H9 (cell line): Measurements from ENCODE around the gene ST6GALNAC3. TPM values are rescaled to one million over a fixed set of nuclear protein-coding genes. Genes with fewer than 3 reads are reported as not detected.

ENCODE experiments used
- DNase-seq: peaks from one replicate; pipeline ENCODE4 v3.0.0-alpha.2; 2017
- H2AFZ ChIP-seq: one replicate; pipeline ENCODE4 v1.6.1; 2013; ENCODE audit warnings: mild to moderate bottlenecking, low read length, control low read depth, moderate library complexity
- H2AK5ac ChIP-seq: 2 replicates; pipeline ENCODE4 v1.6.1; 2013; ENCODE audit warnings: low read length, control low read depth, mixed read lengths; ENCODE audit not compliant: insufficient read length
- H2BK120ac ChIP-seq: one replicate; pipeline ENCODE4 v1.6.1; 2013; ENCODE audit warnings: low read depth, mild to moderate bottlenecking, low read length, control low read depth, inconsistent platforms; ENCODE audit not compliant: poor library complexity, severe bottlenecking
- H2BK12ac ChIP-seq: 2 replicates; pipeline ENCODE4 v1.6.1; 2013; ENCODE audit warnings: low read length, control low read depth, mixed read lengths, low read depth; ENCODE audit not compliant: insufficient read length
- H2BK15ac ChIP-seq: 2 replicates; pipeline ENCODE4 v1.6.1; 2013; ENCODE audit warnings: low read depth, low read length, control low read depth
- H2BK20ac ChIP-seq: one replicate; pipeline ENCODE4 v1.6.1; 2013; ENCODE audit warnings: low read depth, mild to moderate bottlenecking, low read length, control low read depth, inconsistent platforms; ENCODE audit not compliant: poor library complexity, severe bottlenecking
- H2BK5ac ChIP-seq: 2 replicates; pipeline ENCODE4 v1.6.1; 2013; ENCODE audit warnings: low read length, control low read depth, mixed read lengths; ENCODE audit not compliant: insufficient read length
- H3K14ac ChIP-seq: 2 replicates; pipeline ENCODE4 v1.6.1; 2013; ENCODE audit warnings: low read length, control low read depth; ENCODE audit not compliant: insufficient read depth
- H3K18ac ChIP-seq: 2 replicates; pipeline ENCODE4 v1.6.1; 2013; ENCODE audit warnings: low read depth, mild to moderate bottlenecking, mixed read lengths, low read length, control low read depth; ENCODE audit not compliant: insufficient read length
- H3K23ac ChIP-seq: 2 replicates; pipeline ENCODE4 v1.6.1; 2013; ENCODE audit warnings: low read length, control low read depth, mixed read lengths, low read depth; ENCODE audit not compliant: insufficient read length
- H3K23me2 ChIP-seq: 2 replicates; pipeline ENCODE4 v1.6.1; 2013; ENCODE audit warnings: low read depth, mild to moderate bottlenecking, mixed read lengths, low read length, control low read depth; ENCODE audit not compliant: insufficient read length, poor library complexity, severe bottlenecking
- H3K27ac ChIP-seq: 2 replicates; pipeline ENCODE4 v1.5.1; 2013; ENCODE audit warnings: low read length, control low read depth, mixed read lengths, low read depth; ENCODE audit not compliant: insufficient read length
- H3K27me3 ChIP-seq: 2 replicates; pipeline ENCODE4 v1.6.1; 2013; ENCODE audit warnings: low read length, control low read depth, inconsistent platforms; ENCODE audit not compliant: insufficient read depth
- H3K4ac ChIP-seq: 2 replicates; pipeline ENCODE4 v1.6.1; 2013; ENCODE audit warnings: low read depth, mild to moderate bottlenecking, control low read depth, inconsistent platforms, low read length, moderate library complexity
- H3K4me1 ChIP-seq: 2 replicates; pipeline ENCODE4 v1.6.1; 2013; ENCODE audit warnings: low read length, control low read depth, inconsistent platforms; ENCODE audit not compliant: insufficient read depth
- H3K4me2 ChIP-seq: 2 replicates; pipeline ENCODE4 v1.6.1; 2013; ENCODE audit warnings: low read length, control low read depth, mixed read lengths; ENCODE audit not compliant: insufficient read length, insufficient read depth
- H3K56ac ChIP-seq: 2 replicates; pipeline ENCODE4 v1.6.1; 2013; ENCODE audit warnings: low read depth, mild to moderate bottlenecking, mixed read lengths, low read length, control low read depth; ENCODE audit not compliant: insufficient read length
- H3K79me1 ChIP-seq: 2 replicates; pipeline ENCODE4 v1.6.1; 2013; ENCODE audit warnings: low read depth, mild to moderate bottlenecking, moderate library complexity, low read length, control low read depth, inconsistent platforms; ENCODE audit not compliant: insufficient read depth, poor library complexity, severe bottlenecking
- H3K79me2 ChIP-seq: 2 replicates; pipeline ENCODE4 v1.6.1; 2013; ENCODE audit warnings: low read length, control low read depth, inconsistent platforms; ENCODE audit not compliant: insufficient read depth
- H3K9ac ChIP-seq: 2 replicates; pipeline ENCODE4 v1.6.1; 2013; ENCODE audit warnings: low read length, control low read depth, mixed read lengths; ENCODE audit not compliant: insufficient read length; ENCODE audit errors: extremely low read depth
- H3K9me3 ChIP-seq: one replicate; pipeline ENCODE4 v1.6.1; 2013; ENCODE audit warnings: low read depth, low read length, inconsistent platforms; ENCODE audit not compliant: control insufficient read depth
- H3T11ph ChIP-seq: one replicate; pipeline ENCODE4 v1.6.1; 2013; ENCODE audit warnings: mild to moderate bottlenecking, low read length, control low read depth, inconsistent platforms
- H4K20me1 ChIP-seq: one replicate; pipeline ENCODE4 v1.6.1; 2013; ENCODE audit not compliant: control insufficient read depth, insufficient read length, insufficient read depth
- H4K5ac ChIP-seq: 2 replicates; pipeline ENCODE4 v1.6.1; 2013; ENCODE audit warnings: low read depth, mild to moderate bottlenecking, mixed read lengths, low read length, control low read depth; ENCODE audit not compliant: insufficient read length
- H4K8ac ChIP-seq: replicated peaks from 2 replicates; pipeline ENCODE4 v1.6.1; 2013; ENCODE audit warnings: low read length, control low read depth, mixed read lengths, low read depth; ENCODE audit not compliant: insufficient read length
- H4K91ac ChIP-seq: 2 replicates; pipeline ENCODE4 v1.6.1; 2013; ENCODE audit warnings: low read depth, mild to moderate bottlenecking, moderate library complexity, mixed read lengths, low read length, control low read depth; ENCODE audit not compliant: insufficient read length
- H3K27ac Mint-ChIP-seq, 3 experiments: 2 replicates in 2 of 3; 3 replicates in 1 of 3; pipeline ENCODE4 v1.8.0; 2020 to 2021; ENCODE audit warnings: mixed read lengths in 3 of 3, mild to moderate bottlenecking in 1 of 3, moderate library complexity in 1 of 3
- H3K27me3 Mint-ChIP-seq: 2 replicates; pipeline ENCODE4 v1.8.0; 2021; ENCODE audit warnings: low read depth, mild to moderate bottlenecking, moderate library complexity, mixed read lengths
- H3K36me3 Mint-ChIP-seq, 3 experiments: 2 replicates in 2 of 3; 3 replicates in 1 of 3; pipeline ENCODE4 v1.8.0; 2020 to 2021; ENCODE audit warnings: low read depth in 3 of 3, mixed read lengths in 3 of 3; ENCODE audit not compliant: insufficient read depth in 1 of 3
- H3K4me1 Mint-ChIP-seq, 2 experiments: 2 replicates each; pipeline ENCODE4 v1.8.0; 2020; ENCODE audit warnings: mixed read lengths in 2 of 2
- H3K4me3 Mint-ChIP-seq, 2 experiments: 2 replicates in 1 of 2; 3 replicates in 1 of 2; pipeline ENCODE4 v1.8.0; 2020 to 2021; ENCODE audit warnings: mild to moderate bottlenecking in 2 of 2, mixed read lengths in 2 of 2, moderate library complexity in 1 of 2
- H3K9me3 Mint-ChIP-seq, 2 experiments: 2 replicates in 1 of 2; 3 replicates in 1 of 2; pipeline ENCODE4 v1.8.0; 2020; ENCODE audit warnings: mild to moderate bottlenecking in 2 of 2, mixed read lengths in 2 of 2, moderate library complexity in 1 of 2
- CTCF ChIP-seq: fragments of 200-600 bp; sonication (generic); conservative IDR thresholded peaks from 3 replicates; pipeline ENCODE4 v1.8.0; 2021; ENCODE audit warnings: antibody characterized with exemption, mild to moderate bottlenecking
- WGBS: extraction: QIAGEN DNeasy Blood & Tissue Kit; methylation state at CpG from one replicate; pipeline ENCODE4 v1.1.7; 2013; ENCODE audit warnings: missing lambda C conversion rate, low lambda C conversion rate, mixed read lengths; ENCODE audit not compliant: insufficient read length; ENCODE audit errors: extremely low coverage; 5-methylcytosine and 5-hydroxymethylcytosine counted together
- total RNA-seq: library from RNA; stranded (reverse); gene quantifications from 2 replicates; pipeline ENCODE4 v1.2.1, GENCODE V29; 2021

ST6GALNAC3 gene
- total RNA-seq, 1 experiment from 2014 or later, result 11.2 TPM

- Histone ChIP-seq H3K23ac (no peak overlapping the region), H3K4me2 (no peak overlapping the region), H2BK5ac (no peak overlapping the region), H3K79me2 (no peaks in the 10 kb centered on the region), H3K14ac (no peak overlapping the region), H2BK15ac (no peak overlapping the region), H4K8ac (no peak overlapping the region), H4K91ac (no peak overlapping the region), H3T11ph (no peak overlapping the region), H3K4ac (no peak overlapping the region), H3K23me2 (no peaks in the 10 kb centered on the region), H3K9me3 (no peaks in the 10 kb centered on the region), H2AFZ (no peak overlapping the region), H4K20me1 (no peaks in the 10 kb centered on the region), H2BK20ac (no peak overlapping the region), H3K9ac (no peak overlapping the region), H3K56ac (no peak overlapping the region), H3K27ac (no peak overlapping the region), H2AK5ac (no peak overlapping the region), H4K5ac (no peak overlapping the region), H3K18ac (no peak overlapping the region), H2BK120ac (no peak overlapping the region), H2BK12ac (no peak overlapping the region), H3K79me1 (no peaks in the 10 kb centered on the region), H3K4me1 (no peaks in the 10 kb centered on the region; the same call in 1 of the 2 replicates), H3K27me3 (no peaks in the 10 kb centered on the region)
- Mint-ChIP-seq H3K4me1 (peaks cover 7 to 16% of the 10 kb centered on the region in 2 experiments), H3K4me3 (no peak overlapping the region), H3K27me3 (no peaks in the 10 kb centered on the region), H3K9me3 (no peaks in the 10 kb centered on the region), H3K36me3 (no peaks in the 10 kb centered on the region; a peak in 1 of 7 replicates), H3K27ac (no peak overlapping the region)
- TF ChIP-seq CTCF, result no peak
- no peak for DNase-seq
- no CpG with 5 or more reads among the region's 1 CpG for WGBS
Observed at GRCh38 chr1:76284842-76285241, 210.3 kb downstream of the ST6GALNAC3 start.
